ENCODE data around the gene FSTL4.
"Not testable (repeated sequence)": the region's sequence is repeated elsewhere in the genome, so short reads cannot be mapped to it uniquely, and the experiment has no call there.

Gene FSTL4

DNA sequence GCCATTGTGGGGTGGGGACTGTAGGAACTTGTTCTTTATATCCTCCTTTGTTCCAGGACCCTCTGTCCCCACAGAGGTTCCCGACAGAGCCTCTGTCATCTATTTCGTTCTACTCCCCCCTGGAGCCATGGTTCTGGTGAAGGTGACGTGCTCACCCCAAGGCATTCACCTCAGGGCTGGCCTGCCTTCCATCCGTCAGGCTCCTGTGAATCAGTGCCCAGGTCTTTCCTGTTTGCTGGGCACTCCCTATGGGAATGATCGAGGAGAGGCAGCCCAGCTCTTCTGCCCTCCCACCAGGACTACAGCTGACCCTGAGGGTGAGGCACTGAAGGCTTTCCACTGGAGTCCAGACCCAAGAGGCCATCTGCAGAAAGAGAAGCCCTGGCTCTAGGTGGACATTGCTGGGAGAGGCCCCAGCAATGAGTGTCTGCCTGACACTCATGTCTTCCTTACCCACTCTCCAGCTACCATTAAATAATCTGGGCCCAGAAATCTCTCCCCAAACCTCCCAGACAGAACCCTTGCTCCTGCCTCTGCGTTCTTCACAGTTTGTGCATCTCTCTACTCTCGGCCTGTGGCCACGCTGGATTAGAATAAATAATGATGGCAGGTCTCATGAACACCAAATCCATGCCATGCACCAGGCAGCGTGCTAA lies 214.2 kb downstream of the FSTL4 start:
- no peak overlapping the region for H3K4me3 ChIP-seq (replicated peaks; ENCODE audit: low read depth, low read length)
- TF ChIP-seq CTCF (IDR thresholded peaks at IDR 0.05; ENCODE audit: low read length, missing control alignments) = no peak
- DNase-seq (ENCODE audit: low read depth) = no peak

DNA sequence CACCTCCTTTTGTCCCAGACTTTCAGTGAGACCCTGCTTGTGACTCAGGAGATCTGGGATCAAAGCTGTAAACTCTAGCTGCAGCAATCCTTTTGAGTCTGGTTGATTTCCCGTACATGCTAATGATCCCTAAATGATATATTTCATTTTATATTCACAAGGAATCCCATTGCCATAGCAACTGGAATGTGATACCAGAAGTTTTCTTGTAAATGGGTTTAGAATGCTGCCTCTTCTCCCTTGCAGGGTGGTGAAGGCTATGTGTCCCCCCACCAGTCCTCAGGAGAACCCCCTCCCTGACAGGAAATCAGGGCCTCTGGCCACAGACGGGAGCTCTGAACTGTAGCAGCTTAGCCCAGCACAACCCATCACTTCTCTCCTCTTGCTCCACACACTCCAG lies 215.0 kb downstream of the FSTL4 start:
- H3K4me3 ChIP-seq (replicated peaks; ENCODE audit: low read depth, low read length) = no peak overlapping the region
- TF ChIP-seq CTCF (IDR thresholded peaks at IDR 0.05; ENCODE audit: low read length, missing control alignments) = no peak
- no peak for DNase-seq (ENCODE audit: low read depth)

GRCh38 chr5:133396814-133397213 lies 215.5 kb downstream of the FSTL4 start:
- DNase-seq (ENCODE audit: low read depth) = no peak
- no peak for TF ChIP-seq CTCF (IDR thresholded peaks at IDR 0.05; ENCODE audit: low read length, missing control alignments)
- no peak overlapping the region for H3K4me3 ChIP-seq (replicated peaks; ENCODE audit: low read depth, low read length)

DNA sequence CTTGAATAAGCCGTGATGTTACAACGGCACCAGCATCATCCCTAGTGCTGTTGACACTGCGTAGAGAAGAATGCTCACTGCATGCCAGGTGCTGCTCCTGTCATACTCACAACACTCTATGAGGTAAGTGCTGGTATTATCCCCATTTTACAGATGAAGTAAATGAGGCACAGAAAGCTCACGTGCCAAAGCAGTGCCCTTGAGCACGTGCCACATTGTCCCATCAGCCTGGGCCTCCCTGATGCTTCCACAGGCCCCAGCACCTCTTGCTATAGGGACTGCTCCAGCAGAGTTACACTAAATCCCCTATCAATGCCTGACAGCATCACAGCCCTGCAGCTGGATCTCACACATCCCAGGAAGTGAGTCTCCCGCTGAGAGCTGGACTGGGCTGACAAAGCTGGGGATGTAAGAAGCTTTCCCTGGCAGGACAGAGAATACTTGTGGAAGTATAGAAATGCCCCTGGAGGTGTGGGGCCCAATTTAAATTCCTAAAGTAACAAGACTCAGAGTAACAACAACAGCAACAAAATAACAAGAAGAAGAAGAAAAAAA lies 216.1 kb downstream of the FSTL4 start:
- DNase-seq (ENCODE audit: low read depth) = no peak
- no peak for TF ChIP-seq CTCF (IDR thresholded peaks at IDR 0.05; ENCODE audit: low read length, missing control alignments)
- H3K4me3 ChIP-seq (replicated peaks; ENCODE audit: low read depth, low read length) = no peak overlapping the region

DNA sequence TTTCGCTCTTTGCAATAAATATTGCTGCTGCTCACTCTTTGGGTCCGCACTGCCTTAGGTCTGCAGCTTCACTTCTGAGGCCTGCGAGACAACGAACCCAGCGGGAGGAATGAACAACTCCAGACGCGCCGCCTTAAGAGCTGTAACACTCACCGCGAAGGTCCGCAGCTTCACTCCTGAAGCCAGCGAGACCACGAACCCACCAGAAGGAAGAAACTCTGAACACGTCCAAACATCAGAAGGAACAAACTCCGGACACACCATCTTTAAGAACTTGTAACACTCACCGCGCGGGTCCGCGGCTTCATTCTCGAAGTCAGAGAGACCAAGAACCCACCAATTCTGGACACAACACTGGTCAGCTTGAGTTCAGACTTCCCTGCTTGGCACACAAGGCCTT lies 217.1 kb downstream of the FSTL4 start:
- H3K4me3 ChIP-seq (replicated peaks; ENCODE audit: low read depth, low read length); DNase-seq (ENCODE audit: low read depth): not testable (repeated sequence)

DNA sequence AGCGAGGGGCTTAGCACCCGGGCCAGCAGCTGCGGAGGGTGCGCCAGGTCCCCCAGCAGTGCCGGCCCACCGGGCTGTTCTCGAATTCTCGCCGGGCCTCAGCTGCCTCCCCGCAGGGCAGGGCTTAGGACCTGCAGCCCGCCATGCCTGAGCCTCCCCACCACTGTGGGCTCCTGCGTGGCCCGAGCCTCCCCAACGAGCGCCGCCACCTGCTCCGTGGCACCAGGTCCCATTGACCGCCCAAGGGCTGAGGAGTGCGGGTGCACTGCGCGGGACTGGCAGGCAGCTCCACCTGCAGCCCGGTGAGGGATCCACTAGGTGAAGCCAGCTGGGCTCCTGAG lies 217.9 kb downstream of the FSTL4 start:
- DNase-seq (ENCODE audit: low read depth); H3K4me3 ChIP-seq (replicated peaks; ENCODE audit: low read depth, low read length): not testable (repeated sequence)

GRCh38 chr5:133393776-133394476 lies 218.4 kb downstream of the FSTL4 start:
- DNase-seq (ENCODE audit: low read depth) = no peak
- H3K4me3 ChIP-seq (replicated peaks; ENCODE audit: low read depth, low read length) = no peak overlapping the region
- TF ChIP-seq CTCF (IDR thresholded peaks at IDR 0.05; ENCODE audit: low read length, missing control alignments) = no peak

GRCh38 chr5:133392448-133392847 lies 219.9 kb downstream of the FSTL4 start:
- no peak overlapping the region for H3K4me3 ChIP-seq (replicated peaks; ENCODE audit: low read depth, low read length)
- no peak for TF ChIP-seq CTCF (IDR thresholded peaks at IDR 0.05; ENCODE audit: low read length, missing control alignments)
- no peak for DNase-seq (ENCODE audit: low read depth)
